ENCODE measurements around the gene MRAP.

The MRAP gene

GRCh38 chr21:32350211-32350980, 51.7 kb downstream of the MRAP start:
- no peak for DNase-seq

DNA sequence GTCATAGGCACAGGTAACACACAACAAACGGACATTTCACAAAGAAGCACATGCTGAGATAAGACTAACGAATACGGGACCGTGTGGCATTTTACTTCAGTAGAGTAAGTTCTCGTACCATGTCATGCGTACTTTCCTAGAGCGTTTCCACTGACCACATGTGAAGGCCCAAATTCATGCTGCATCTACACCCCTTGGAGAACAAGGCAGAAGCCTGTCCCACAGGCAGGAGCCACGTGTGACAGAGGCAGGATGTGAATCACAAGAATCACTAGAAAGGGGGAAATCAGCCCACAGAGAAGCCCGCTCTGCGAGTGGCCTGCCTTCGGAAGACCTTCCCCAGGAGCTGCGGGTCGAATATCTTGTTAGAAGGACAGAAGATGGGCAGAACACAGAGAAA, 52.3 kb downstream of the MRAP start:
- DNase-seq: no peak

DNA sequence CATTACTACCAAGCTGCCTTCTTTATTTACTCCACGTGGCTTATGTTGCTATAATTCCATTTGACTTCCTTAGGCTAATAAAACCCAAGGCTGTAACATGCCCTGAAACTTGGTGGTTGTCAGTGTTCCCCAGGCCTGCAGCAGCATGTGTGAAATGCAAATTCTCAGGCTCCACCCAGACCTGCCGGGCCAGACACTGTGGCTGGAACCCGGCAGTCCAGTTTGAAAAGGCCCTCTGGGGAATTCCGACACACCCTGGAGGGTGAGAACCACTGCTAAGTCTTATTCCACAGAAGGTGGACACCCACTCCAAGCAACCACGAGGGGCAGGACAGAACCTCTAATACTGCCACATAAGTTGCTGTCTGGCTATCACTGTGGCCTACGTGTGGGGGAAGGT, 52.8 kb downstream of the MRAP start:
- DNase-seq: no peak

- DNase-seq: no peak
Measured at GRCh38 chr21:32352526-32352925, 53.9 kb downstream of the MRAP start.

- DNase-seq: no peak
Measured at GRCh38 chr21:32353002-32353711, 54.5 kb downstream of the MRAP start.

DNA sequence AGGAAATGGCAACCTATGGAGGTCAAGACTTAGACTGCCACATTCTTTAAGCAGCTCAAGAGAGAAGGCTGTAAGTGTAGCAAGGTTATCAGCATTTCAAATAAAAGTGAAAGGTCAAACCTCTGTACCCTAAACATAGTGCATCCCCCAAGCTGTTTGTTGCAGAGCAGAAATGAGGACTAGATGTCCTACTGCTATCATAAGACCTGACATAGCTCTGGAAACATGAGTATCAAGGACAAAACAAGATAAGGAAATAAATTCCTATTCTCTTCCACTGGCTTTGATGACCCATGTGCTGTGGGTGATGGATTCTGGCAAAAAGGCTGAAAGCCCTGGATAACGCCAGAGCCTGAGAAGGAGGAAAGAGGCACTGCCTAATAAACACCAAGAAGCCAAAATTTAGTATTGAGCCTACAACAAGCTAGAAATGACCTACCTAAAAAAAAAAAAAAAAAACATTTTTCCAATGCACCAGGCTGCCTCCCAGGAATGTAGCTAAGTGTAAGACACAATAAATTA, 58.3 kb downstream of the MRAP start:
- no peak for DNase-seq

- DNase-seq: no peak
Measured at GRCh38 chr21:32359719-32360260, 61.1 kb downstream of the MRAP start.

DNA sequence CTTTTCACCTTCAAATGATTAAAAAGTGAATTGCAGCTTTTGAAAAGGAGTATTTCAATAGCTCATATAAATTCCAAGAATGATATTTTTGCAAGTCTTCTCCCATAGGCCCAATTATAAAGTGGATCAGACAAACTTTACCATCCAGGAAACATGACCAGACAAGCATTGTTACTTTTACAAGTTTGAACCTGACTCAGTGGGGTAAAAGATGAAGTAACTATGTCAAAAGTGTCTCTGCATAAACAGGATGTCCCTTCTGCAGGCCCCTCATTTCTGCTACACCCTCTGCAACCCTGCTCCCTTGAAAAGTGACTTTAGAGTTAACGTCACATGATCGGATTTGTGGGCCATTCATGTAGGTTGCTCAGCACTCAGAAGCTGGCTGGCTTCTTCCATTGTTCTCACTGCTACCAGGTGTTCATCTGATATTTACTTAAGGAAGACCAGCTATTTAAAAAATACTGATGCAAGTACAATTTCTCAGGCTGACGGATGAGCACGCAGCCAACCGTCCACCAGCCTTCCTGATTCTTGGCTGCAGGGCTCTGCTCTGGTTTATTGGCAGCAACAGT, 61.8 kb downstream of the MRAP start:
- DNase-seq: no peak
